ENCODE measurements around the gene AGXT. TPM values are rescaled to one million over a fixed set of nuclear protein-coding genes. Genes with fewer than 3 reads are reported as not detected.
"Not testable (repeated sequence)": the region's sequence is repeated elsewhere in the genome, so short reads cannot be mapped to it uniquely, and the experiment has no call there.

The AGXT gene
- total and polyA plus RNA-seq, 2 of the 8 experiments (the other 6 are each of a cell fraction or from before 2014, with no cell fraction given), result 0.03 TPM; not detected in 1

DNA sequence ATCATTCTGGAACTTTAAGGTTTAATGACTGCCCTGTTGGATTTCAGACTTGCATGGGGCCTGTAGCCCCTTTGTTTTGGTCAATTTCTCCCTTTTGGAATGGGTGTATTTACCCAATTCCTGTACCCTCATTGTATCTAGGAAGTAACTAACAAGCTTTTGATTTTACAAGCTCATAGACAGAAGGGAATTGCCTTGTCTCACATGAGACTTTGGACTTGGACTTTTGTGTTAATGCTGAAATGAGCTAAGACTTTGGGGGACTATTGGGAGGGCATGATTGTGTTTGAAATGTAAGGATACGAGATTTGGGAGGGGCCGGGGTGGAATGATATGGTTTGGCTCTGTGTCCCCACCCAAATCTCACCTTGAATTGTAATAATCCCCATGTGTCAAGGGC, 22.3 kb upstream of the AGXT start:
- H2BK12ac ChIP-seq (ENCODE audit: low read depth, low read length); H3K9ac ChIP-seq (replicated peaks in 1 of 4; ENCODE audit: extremely low read depth in 1 of 4, low read depth in 3 of 4, low read length in 3 of 4); H3K9me3 ChIP-seq (ENCODE audit: insufficient read depth in 2 of 2, low read depth in 1 of 2, low read length in 1 of 2); H3K4me3 ChIP-seq (ENCODE audit: extremely low read depth in 1 of 4, insufficient read depth in 2 of 4, low read depth in 3 of 4, low read length in 4 of 4); H3K27me3 ChIP-seq (replicated peaks in 1 of 4; ENCODE audit: control insufficient read depth in 3 of 4, extremely low read depth in 1 of 4, insufficient read depth in 3 of 4, low read length in 3 of 4); H2BK5ac ChIP-seq (ENCODE audit: low read depth, low read length); H3K23me2 ChIP-seq (ENCODE audit: low read depth, low read length); DNase-seq (ENCODE audit: low read depth in 1 of 2, low spot score in 2 of 2); H3K4ac ChIP-seq (replicated peaks; ENCODE audit: insufficient read length, low read depth, low read length); H2AFZ ChIP-seq (ENCODE audit: low read length); H3K56ac ChIP-seq (replicated peaks; ENCODE audit: insufficient read length, low read depth, low read length); H3K36me3 ChIP-seq (ENCODE audit: control insufficient read depth in 2 of 4, insufficient read depth in 4 of 4, low read length in 3 of 4); H4K5ac ChIP-seq (ENCODE audit: insufficient read length, low read depth, low read length); H3K18ac ChIP-seq (ENCODE audit: extremely low read depth, low read length); H2AK5ac ChIP-seq (ENCODE audit: low read depth, low read length); H3K79me1 ChIP-seq (ENCODE audit: low read depth, low read length); H2BK20ac ChIP-seq (ENCODE audit: low read length); H3K14ac ChIP-seq (ENCODE audit: insufficient read length); H4K20me1 ChIP-seq (replicated peaks in 1 of 2; ENCODE audit: control insufficient read depth in 1 of 2, insufficient read depth in 2 of 2, low read length in 2 of 2); H2BK15ac ChIP-seq (ENCODE audit: low read length); H3K4me2 ChIP-seq (ENCODE audit: insufficient read depth in 1 of 2, low read depth in 2 of 2, low read length in 2 of 2); FAIRE-seq; H3K4me1 ChIP-seq (replicated peaks in 1 of 4; ENCODE audit: control insufficient read depth in 3 of 4, insufficient read depth in 4 of 4, low read length in 3 of 4); H4K91ac ChIP-seq (replicated peaks; ENCODE audit: insufficient read length, low read length); H3K23ac ChIP-seq (ENCODE audit: insufficient read length); H3K79me2 ChIP-seq (ENCODE audit: control insufficient read depth in 1 of 2, insufficient read depth in 2 of 2, low read length in 2 of 2); H2BK120ac ChIP-seq (replicated peaks; ENCODE audit: low read depth, low read length); H4K8ac ChIP-seq (ENCODE audit: extremely low read depth, insufficient read depth, low read length); H3K27ac ChIP-seq (ENCODE audit: low read depth, low read length): not testable (repeated sequence)
- CTCF ChIA-PET (ENCODE audit: partially characterized antibody), result interaction anchor here (0.7 to 1.5 kb wide), 5 partner anchors 11 to 119 kb away, joined by 3 to 4 read pairs (median 3); no protein-coding TSS in a partner anchor
- 95% methylated on average over 2 of the region's 2 CpGs; no CpG with 5 or more reads in 1 of the 2 experiments for WGBS, 2 experiments (ENCODE audit: extremely low coverage in 1 of 2, insufficient coverage in 1 of 2, insufficient read length in 1 of 2, insufficient replicate concordance in 2 of 2, low coverage in 1 of 2, low lambda C conversion rate in 2 of 2, missing lambda C conversion rate in 1 of 2)
- POLR2A ChIA-PET (ENCODE audit: partially characterized antibody), result interaction anchor here (1.1 to 1.4 kb wide), 2 partner anchors 27 to 157 kb away, joined by 3 to 4 read pairs; no protein-coding TSS in a partner anchor

Data from H1 (cell line).